ENCODE results near the gene TCF4. TPM values are rescaled to one million over a fixed set of nuclear protein-coding genes. Genes with fewer than 3 reads are reported as not detected.

The TCF4 gene
- total RNA-seq, 1 experiment from 2014 or later: 93.7 TPM

- Mint-ChIP-seq H3K4me1 (ENCODE audit: low read depth, unreplicated experiment) (peaks cover 13% of the 10 kb centered on the region), H3K9me3 (ENCODE audit: unreplicated experiment) (no peaks in the 10 kb centered on the region), H3K36me3 (ENCODE audit: insufficient read depth, unreplicated experiment) (no peaks in the 10 kb centered on the region), H3K4me3 (ENCODE audit: unreplicated experiment) (no peak overlapping the region), H3K27me3 (ENCODE audit: insufficient read depth, unreplicated experiment) (no peaks in the 10 kb centered on the region), H3K27ac (ENCODE audit: unreplicated experiment) (peak overlapping the region; percentile 33)
- ChIA-PET POLR2A (no interaction called here), CTCF (no interaction called here)
- BruUV-seq (replicated peaks): no TSS peak
- Histone ChIP-seq H3K4me1 (peaks cover 5% of the 10 kb centered on the region; the same call in 1 of the 2 replicates), H3K9me3 (no peaks in the 10 kb centered on the region), H3K36me3 (ENCODE audit: control insufficient read depth, insufficient read depth, low read length) (no peaks in the 10 kb centered on the region), H3K27me3 (replicated peaks; ENCODE audit: control insufficient read depth, insufficient read depth, low read length) (no peaks in the 10 kb centered on the region), H3K4me3 (ENCODE audit: low read depth, low read length) (no peak overlapping the region)
- no peak for TF ChIP-seq CTCF (IDR thresholded peaks at IDR 0.05; ENCODE audit: insufficient read depth in 1 of 2, low read depth in 1 of 2, low read length in 1 of 2, severe bottlenecking in 1 of 2, unreplicated experiment in 1 of 2)
- intact Hi-C loops (cut with micrococcal nuclease; ENCODE audit: unreplicated experiment): loop anchor here (10.0 kb wide), 2 partner anchors 92 to 168 kb away; no protein-coding TSS in a partner anchor
- DNase-seq: no peak
Observed at GRCh38 chr18:55402731-55403405, 185.1 kb downstream of the TCF4 start.

DNA sequence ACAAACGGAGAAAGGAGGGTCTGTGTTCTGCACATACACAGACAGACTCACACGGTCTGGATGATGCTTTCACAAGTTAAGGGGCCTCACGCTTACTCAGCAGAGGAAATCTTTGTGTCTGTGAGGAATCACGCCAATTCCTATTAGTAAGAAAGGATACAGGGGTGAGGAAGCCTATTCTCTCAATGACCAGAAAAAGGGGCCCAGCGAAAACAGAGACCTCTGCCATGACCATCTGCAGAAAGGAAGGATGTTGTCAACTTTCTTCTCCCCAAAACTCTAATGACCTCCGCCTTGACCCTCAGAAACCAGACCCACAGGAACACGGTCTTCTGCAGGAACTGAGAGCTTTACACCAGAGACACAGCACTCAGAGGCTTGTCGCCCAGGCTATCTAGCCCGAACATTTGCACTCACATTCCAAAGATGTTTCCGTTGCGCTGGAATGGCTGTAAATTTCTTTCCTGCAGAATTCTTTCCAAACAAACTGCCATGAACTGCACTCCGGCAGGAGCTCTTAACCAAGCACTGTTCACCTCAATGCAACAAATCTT lies 186.3 kb downstream of the TCF4 start:
- no peak for TF ChIP-seq CTCF (IDR thresholded peaks at IDR 0.05; ENCODE audit: insufficient read depth in 1 of 2, low read depth in 1 of 2, low read length in 1 of 2, severe bottlenecking in 1 of 2, unreplicated experiment in 1 of 2)
- ChIA-PET POLR2A (no interaction called here), CTCF (no interaction called here)
- Mint-ChIP-seq H3K9me3 (ENCODE audit: unreplicated experiment) (no peaks in the 10 kb centered on the region), H3K4me3 (ENCODE audit: unreplicated experiment) (peak overlapping the region; percentile 78), H3K36me3 (ENCODE audit: insufficient read depth, unreplicated experiment) (no peaks in the 10 kb centered on the region), H3K27ac (ENCODE audit: unreplicated experiment) (peak overlapping the region; percentile 84), H3K4me1 (ENCODE audit: low read depth, unreplicated experiment) (peaks cover 13% of the 10 kb centered on the region), H3K27me3 (ENCODE audit: insufficient read depth, unreplicated experiment) (no peaks in the 10 kb centered on the region)
- Histone ChIP-seq H3K9me3 (no peaks in the 10 kb centered on the region), H3K4me3 (ENCODE audit: low read depth, low read length) (peak overlapping the region; percentile 20), H3K36me3 (ENCODE audit: control insufficient read depth, insufficient read depth, low read length) (no peaks in the 10 kb centered on the region), H3K4me1 (peaks cover 5% of the 10 kb centered on the region; the same call in 1 of the 2 replicates), H3K27me3 (replicated peaks; ENCODE audit: control insufficient read depth, insufficient read depth, low read length) (no peaks in the 10 kb centered on the region)
- DNase-seq: peak; percentile 56 to 68
- BruUV-seq (replicated peaks): no TSS peak
- intact Hi-C loops (cut with micrococcal nuclease; ENCODE audit: unreplicated experiment): loop anchor here (10.0 kb wide), 2 partner anchors 93 to 167 kb away; no protein-coding TSS in a partner anchor

- no peaks in the 10 kb centered on the region for H3K27me3 Mint-ChIP-seq (ENCODE audit: insufficient read depth, unreplicated experiment)
- peaks cover 13% of the 10 kb centered on the region for H3K4me1 Mint-ChIP-seq (ENCODE audit: low read depth, unreplicated experiment)
- CTCF ChIA-PET: no interaction called here
- H3K4me3 ChIP-seq (ENCODE audit: low read depth, low read length): peak overlapping the region; percentile 20
- H3K27ac Mint-ChIP-seq (ENCODE audit: unreplicated experiment): peak overlapping the region; percentile 84
- intact Hi-C loops (cut with micrococcal nuclease; ENCODE audit: unreplicated experiment): loop anchor here (10.0 kb wide), 2 partner anchors 94 to 166 kb away; no protein-coding TSS in a partner anchor
- no peak for TF ChIP-seq CTCF (IDR thresholded peaks at IDR 0.05; ENCODE audit: insufficient read depth in 1 of 2, low read depth in 1 of 2, low read length in 1 of 2, severe bottlenecking in 1 of 2, unreplicated experiment in 1 of 2)
- H3K9me3 ChIP-seq: no peaks in the 10 kb centered on the region
- POLR2A ChIA-PET: interaction anchor here (0.5 kb wide), 1 partner anchor 10 kb away, joined by 3 read pairs; no protein-coding TSS in a partner anchor
- BruUV-seq (replicated peaks): no TSS peak
- no peaks in the 10 kb centered on the region for H3K36me3 ChIP-seq (ENCODE audit: control insufficient read depth, insufficient read depth, low read length)
- H3K9me3 Mint-ChIP-seq (ENCODE audit: unreplicated experiment): no peaks in the 10 kb centered on the region
- DNase-seq: no peak
- no peaks in the 10 kb centered on the region for H3K27me3 ChIP-seq (replicated peaks; ENCODE audit: control insufficient read depth, insufficient read depth, low read length)
- H3K4me1 ChIP-seq: peaks cover 5% of the 10 kb centered on the region; the same call in 1 of the 2 replicates
- peak overlapping the region; percentile 78 for H3K4me3 Mint-ChIP-seq (ENCODE audit: unreplicated experiment)
- H3K36me3 Mint-ChIP-seq (ENCODE audit: insufficient read depth, unreplicated experiment): no peaks in the 10 kb centered on the region
Observed at GRCh38 chr18:55400590-55401541, 187.1 kb downstream of the TCF4 start.

Data from Caco-2 (cell line).